SK-N-SH treated with all-trans-retinoic acid at 6 μM for 48 hours (cell line): ENCODE results near the gene IKBKE.

ENCODE experiments used
- ATAC-seq: fragments of 200-7000 bp; cut with Tn5 transposase; 3 replicates; pipeline ENCODE4 v1.9.1; 2020; ENCODE audit warnings: mild to moderate bottlenecking, moderate library complexity
- ARNTL ChIP-seq: fragments of 450-650 bp; formaldehyde crosslinking; IDR thresholded peaks from 2 replicates; pipeline ENCODE4 v1.5.0; 2020; ENCODE audit warnings: low read depth, mild to moderate bottlenecking, moderate library complexity, borderline replicate concordance
- BACH2 ChIP-seq: fragments of 250-450 bp; sonication (Bioruptor Pico); IDR thresholded peaks from 2 replicates; pipeline ENCODE4 v1.9.0; 2021; ENCODE audit warnings: mild to moderate bottlenecking, borderline replicate concordance
- CREB5 ChIP-seq: fragments of 250-450 bp; sonication (Bioruptor Pico); IDR thresholded peaks from 2 replicates; pipeline ENCODE4 v1.5.1; 2020; ENCODE audit warnings: low read depth, mild to moderate bottlenecking, moderate library complexity
- CSDC2 ChIP-seq: fragments of 250-450 bp; sonication (Bioruptor Pico); IDR thresholded peaks from 2 replicates; pipeline ENCODE4 v1.5.0; 2020; ENCODE audit warnings: mild to moderate bottlenecking, moderate library complexity
- CSRNP3 ChIP-seq: fragments of 250-450 bp; sonication (Bioruptor Pico); IDR thresholded peaks from 2 replicates; pipeline ENCODE4 v1.5.1; 2021; ENCODE audit warnings: mild to moderate bottlenecking, moderate library complexity
- ESRRG ChIP-seq: fragments of 250-450 bp; sonication (Bioruptor Pico); IDR thresholded peaks from 2 replicates; pipeline ENCODE4 v1.6.1; 2021; ENCODE audit warnings: mild to moderate bottlenecking
- GLIS3 ChIP-seq: fragments of 250-450 bp; sonication (Bioruptor Pico); IDR thresholded peaks from 2 replicates; pipeline ENCODE4 v1.5.0; 2020; ENCODE audit warnings: mild to moderate bottlenecking, moderate library complexity
- ISL1 ChIP-seq: fragments of 250-450 bp; sonication (Bioruptor Pico); IDR thresholded peaks from 2 replicates; pipeline ENCODE4 v2.1.2; 2022; ENCODE audit warnings: mild to moderate bottlenecking, moderate library complexity
- OSR1 ChIP-seq: fragments of 250-450 bp; sonication (Bioruptor Pico); IDR thresholded peaks from 2 replicates; pipeline ENCODE4 v1.8.0; 2022; ENCODE audit warnings: moderate library complexity, mild to moderate bottlenecking, inconsistent platforms
- PATZ1 ChIP-seq: fragments of 250-450 bp; sonication (Bioruptor Pico); IDR thresholded peaks from 2 replicates; pipeline ENCODE4 v1.8.0; 2020; ENCODE audit warnings: mild to moderate bottlenecking, moderate library complexity, borderline replicate concordance
- POU6F1 ChIP-seq: fragments of 250-450 bp; sonication (Bioruptor Pico); IDR thresholded peaks from 2 replicates; pipeline ENCODE4 v1.8.0; 2021; ENCODE audit warnings: low read depth, mild to moderate bottlenecking, moderate library complexity, borderline replicate concordance
- PPARA ChIP-seq: fragments of 250-450 bp; sonication (Bioruptor Pico); IDR thresholded peaks from 2 replicates; pipeline ENCODE4 v1.5.0; 2020; ENCODE audit warnings: mild to moderate bottlenecking, borderline replicate concordance
- RARB ChIP-seq: fragments of 250-450 bp; sonication (Bioruptor Pico); IDR thresholded peaks from 2 replicates; pipeline ENCODE4 v1.8.0; 2021; ENCODE audit warnings: mild to moderate bottlenecking, moderate library complexity
- SNAI2 ChIP-seq: fragments of 250-450 bp; sonication (Bioruptor Pico); IDR thresholded peaks from 2 replicates; pipeline ENCODE4 v1.5.0; 2020; ENCODE audit warnings: mild to moderate bottlenecking, moderate library complexity
- TCF4 ChIP-seq: fragments of 250-450 bp; sonication (Bioruptor Pico); IDR thresholded peaks from 2 replicates; pipeline ENCODE4 v1.8.0; 2021; ENCODE audit warnings: mild to moderate bottlenecking, moderate library complexity, borderline replicate concordance
- TOX ChIP-seq: fragments of 250-450 bp; sonication (Bioruptor Pico); IDR thresholded peaks from 2 replicates; pipeline ENCODE4 v1.8.0; 2021; ENCODE audit warnings: mild to moderate bottlenecking, moderate library complexity, borderline replicate concordance
- ZC3H10 ChIP-seq: fragments of 250-450 bp; sonication (Bioruptor Pico); IDR thresholded peaks from 2 replicates; pipeline ENCODE4 v1.5.1; 2021; ENCODE audit warnings: mild to moderate bottlenecking, moderate library complexity
- ZFP3 ChIP-seq: fragments of 250-450 bp; sonication (Bioruptor Pico); IDR thresholded peaks from 2 replicates; pipeline ENCODE4 v1.5.0; 2020; ENCODE audit warnings: mild to moderate bottlenecking, moderate library complexity
- ZNF565 ChIP-seq: fragments of 450-650 bp; formaldehyde crosslinking; conservative IDR thresholded peaks from 2 replicates; pipeline ENCODE4 v1.5.0; 2020; ENCODE audit warnings: low read depth, mild to moderate bottlenecking, moderate library complexity
- ZNF70 ChIP-seq: fragments of 450-650 bp; formaldehyde crosslinking; IDR thresholded peaks from 2 replicates; pipeline ENCODE4 v1.5.0; 2020; ENCODE audit warnings: mild to moderate bottlenecking, moderate library complexity
- ZNF8 ChIP-seq: fragments of 450-650 bp; formaldehyde crosslinking; IDR thresholded peaks from 2 replicates; pipeline ENCODE4 v1.5.0; 2020; ENCODE audit warnings: mild to moderate bottlenecking, moderate library complexity

IKBKE gene

GRCh38 chr1:206535853-206536188 lies 65.5 kb downstream of the IKBKE start:
- no peak for ATAC-seq
- TF ChIP-seq CSDC2 (CRISPR knock-in tag) (no peak), ZNF565 (no peak), POU6F1 (CRISPR knock-in tag) (no peak), SNAI2 (no peak), ESRRG (CRISPR knock-in tag) (no peak), TCF4 (no peak), ARNTL (CRISPR knock-in tag) (no peak), GLIS3 (no peak), ZFP3 (CRISPR knock-in tag) (no peak), PATZ1 (no peak), OSR1 (CRISPR knock-in tag) (no peak), CSRNP3 (CRISPR knock-in tag) (no peak)

GRCh38 chr1:206537141-206537540 lies 66.9 kb downstream of the IKBKE start:
- TF ChIP-seq OSR1 (CRISPR knock-in tag) = no peak
- TF ChIP-seq TOX (CRISPR knock-in tag) = no peak
- TF ChIP-seq BACH2 (CRISPR knock-in tag) = no peak
- TF ChIP-seq ZC3H10 (CRISPR knock-in tag) = no peak
- no peak for TF ChIP-seq PATZ1
- no peak for TF ChIP-seq PPARA (CRISPR knock-in tag)
- no peak for TF ChIP-seq GLIS3
- no peak for TF ChIP-seq ZNF8 (CRISPR knock-in tag)
- no peak for TF ChIP-seq SNAI2
- no peak for TF ChIP-seq CREB5 (CRISPR knock-in tag)
- no peak for TF ChIP-seq CSDC2 (CRISPR knock-in tag)
- no peak for TF ChIP-seq CSRNP3 (CRISPR knock-in tag)
- TF ChIP-seq, all 23 proteins: peak for 0
- ATAC-seq = no peak; the same call in 2 of the 3 replicates

GRCh38 chr1:206538086-206538770 lies 68.0 kb downstream of the IKBKE start:
- ATAC-seq = no peak
- TF ChIP-seq OSR1 (CRISPR knock-in tag) (no peak), POU6F1 (CRISPR knock-in tag) (no peak), BACH2 (CRISPR knock-in tag) (no peak), PATZ1 (no peak), PPARA (CRISPR knock-in tag) (no peak), ESRRG (CRISPR knock-in tag) (no peak), ZC3H10 (CRISPR knock-in tag) (no peak), RARB (CRISPR knock-in tag) (no peak), ZNF8 (CRISPR knock-in tag) (no peak), ZNF565 (no peak), ZNF70 (CRISPR knock-in tag) (no peak), CREB5 (CRISPR knock-in tag) (no peak), ISL1 (no peak), SNAI2 (no peak)
